Fibroblast of mammary gland (primary cell): ENCODE data around the gene PPEF1.
A peak's percentile ranks its signal among the peaks of the same experiment; 100 is the strongest.

Experiments
- DNase-seq: peaks from one replicate; pipeline ENCODE4 v3.0.0-alpha.2; 2010; ENCODE audit warnings: low read depth
- H3K4me3 ChIP-seq: 2 replicates; pipeline ENCODE4 v1.5.1; 2011; ENCODE audit warnings: low read depth, mild to moderate bottlenecking, low read length, moderate library complexity; ENCODE audit not compliant: control insufficient read depth
- CTCF ChIP-seq: conservative IDR thresholded peaks from 2 replicates; pipeline ENCODE4 v1.5.1; 2011; ENCODE audit warnings: low read depth, low read length, inconsistent platforms; ENCODE audit not compliant: control insufficient read depth, insufficient read depth

Gene PPEF1

GRCh38 chrX:18872621-18873020, 165.2 kb downstream of the PPEF1 start:
- no peak overlapping the region for H3K4me3 ChIP-seq
- TF ChIP-seq CTCF: no peak
- DNase-seq: no peak

GRCh38 chrX:18873189-18873791, 165.8 kb downstream of the PPEF1 start:
- DNase-seq: peak; percentile 82
- TF ChIP-seq CTCF: no peak
- H3K4me3 ChIP-seq: peak overlapping the region; percentile 5

DNA sequence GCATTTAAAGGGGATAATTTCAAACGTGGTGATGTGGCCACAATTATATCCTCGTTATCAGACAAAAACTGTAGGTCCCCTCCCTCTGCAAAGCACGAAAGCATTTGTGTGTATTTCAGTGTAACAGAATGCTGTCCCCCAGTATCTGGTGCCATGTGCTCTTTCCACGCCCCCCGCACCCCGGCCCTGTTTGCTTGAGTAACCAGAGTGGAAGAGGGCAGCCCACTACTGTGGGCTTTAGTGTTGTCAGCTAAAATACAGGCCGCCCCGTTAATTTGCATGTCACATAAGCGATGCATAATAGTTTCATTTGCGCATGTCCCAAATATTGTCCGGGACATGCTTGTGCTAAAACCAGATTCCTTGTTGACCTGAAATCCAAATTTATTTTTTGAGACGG, 166.4 kb downstream of the PPEF1 start:
- no peak for DNase-seq
- TF ChIP-seq CTCF: no peak
- no peak overlapping the region for H3K4me3 ChIP-seq

GRCh38 chrX:18874560-18875255, 167.3 kb downstream of the PPEF1 start:
- no peak for DNase-seq
- TF ChIP-seq CTCF: no peak
- no peak overlapping the region for H3K4me3 ChIP-seq

GRCh38 chrX:18875256-18875878, 167.9 kb downstream of the PPEF1 start:
- H3K4me3 ChIP-seq: no peak overlapping the region
- TF ChIP-seq CTCF: no peak
- DNase-seq: no peak

- TF ChIP-seq CTCF: no peak
- no peak overlapping the region for H3K4me3 ChIP-seq
- DNase-seq: no peak
Measured at GRCh38 chrX:18877469-18877868, 170.0 kb downstream of the PPEF1 start.
